Measurements from ENCODE around the gene ADM2. TPM values are rescaled to one million over a fixed set of nuclear protein-coding genes. Genes with fewer than 3 reads are reported as not detected.

The ADM2 gene
- total RNA-seq, 2 donors from 2014 or later, result 0.08 TPM; not detected in 1

- no peak overlapping the region for H3K27ac ChIP-seq
- DNase-seq (ENCODE audit: low spot score), result no peak
- no peaks in the 10 kb centered on the region for H3K9me3 ChIP-seq
- H3K27me3 ChIP-seq, result no peaks in the 10 kb centered on the region
- no peak overlapping the region for H3K4me3 ChIP-seq
- H3K36me3 ChIP-seq, result no peaks in the 10 kb centered on the region
- TF ChIP-seq, protein P1, sequence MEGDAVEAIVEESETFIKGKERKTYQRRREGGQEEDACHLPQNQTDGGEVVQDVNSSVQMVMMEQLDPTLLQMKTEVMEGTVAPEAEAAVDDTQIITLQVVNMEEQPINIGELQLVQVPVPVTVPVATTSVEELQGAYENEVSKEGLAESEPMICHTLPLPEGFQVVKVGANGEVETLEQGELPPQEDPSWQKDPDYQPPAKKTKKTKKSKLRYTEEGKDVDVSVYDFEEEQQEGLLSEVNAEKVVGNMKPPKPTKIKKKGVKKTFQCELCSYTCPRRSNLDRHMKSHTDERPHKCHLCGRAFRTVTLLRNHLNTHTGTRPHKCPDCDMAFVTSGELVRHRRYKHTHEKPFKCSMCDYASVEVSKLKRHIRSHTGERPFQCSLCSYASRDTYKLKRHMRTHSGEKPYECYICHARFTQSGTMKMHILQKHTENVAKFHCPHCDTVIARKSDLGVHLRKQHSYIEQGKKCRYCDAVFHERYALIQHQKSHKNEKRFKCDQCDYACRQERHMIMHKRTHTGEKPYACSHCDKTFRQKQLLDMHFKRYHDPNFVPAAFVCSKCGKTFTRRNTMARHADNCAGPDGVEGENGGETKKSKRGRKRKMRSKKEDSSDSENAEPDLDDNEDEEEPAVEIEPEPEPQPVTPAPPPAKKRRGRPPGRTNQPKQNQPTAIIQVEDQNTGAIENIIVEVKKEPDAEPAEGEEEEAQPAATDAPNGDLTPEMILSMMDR (IDR thresholded peaks at IDR 0.05), result no peak
- peaks cover 0 to 5% of the 10 kb centered on the region in 2 donors for H3K4me1 ChIP-seq
Measured at GRCh38 chr22:50497093-50497492, 15.8 kb downstream of the ADM2 start.

GRCh38 chr22:50498322-50498890 lies 17.1 kb downstream of the ADM2 start:
- DNase-seq (ENCODE audit: low spot score), result peak; percentile 72
- Histone ChIP-seq H3K4me3 (no peak overlapping the region), H3K27me3 (no peaks in the 10 kb centered on the region), H3K27ac (no peak overlapping the region), H3K9me3 (no peaks in the 10 kb centered on the region), H3K36me3 (peaks cover 12% of the 10 kb centered on the region), H3K4me1 (peaks cover 0 to 5% of the 10 kb centered on the region in 2 donors)
- TF ChIP-seq, protein P1 (IDR thresholded peaks at IDR 0.05), result peak; percentile 31 to 65

DNA sequence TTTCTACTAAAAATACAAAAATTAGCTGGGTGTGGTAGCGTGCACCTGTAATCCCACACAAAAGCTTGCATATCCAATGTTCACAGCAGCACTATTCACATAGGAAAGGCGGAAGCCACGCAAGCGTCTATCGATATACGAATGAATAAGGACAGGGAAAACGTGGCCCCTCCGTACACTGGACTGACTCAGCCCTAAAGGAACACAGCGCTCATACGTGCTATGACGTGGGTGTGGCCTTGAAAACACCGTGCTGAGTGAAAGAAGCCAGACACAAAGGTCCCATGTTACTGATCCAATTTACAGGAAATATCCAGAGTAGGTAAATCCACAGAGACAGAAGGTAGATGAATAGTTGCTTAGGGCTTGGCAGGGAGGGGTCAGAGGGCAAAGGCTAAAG lies 19.1 kb downstream of the ADM2 start:
- Histone ChIP-seq H3K27ac (no peak overlapping the region), H3K4me1 (peaks cover 0 to 8% of the 10 kb centered on the region in 2 donors), H3K27me3 (no peaks in the 10 kb centered on the region), H3K36me3 (peaks cover 26% of the 10 kb centered on the region), H3K9me3 (no peaks in the 10 kb centered on the region), H3K4me3 (no peak overlapping the region)
- TF ChIP-seq, protein P1 (IDR thresholded peaks at IDR 0.05), result no peak
- DNase-seq (ENCODE audit: low spot score), result no peak

DNA sequence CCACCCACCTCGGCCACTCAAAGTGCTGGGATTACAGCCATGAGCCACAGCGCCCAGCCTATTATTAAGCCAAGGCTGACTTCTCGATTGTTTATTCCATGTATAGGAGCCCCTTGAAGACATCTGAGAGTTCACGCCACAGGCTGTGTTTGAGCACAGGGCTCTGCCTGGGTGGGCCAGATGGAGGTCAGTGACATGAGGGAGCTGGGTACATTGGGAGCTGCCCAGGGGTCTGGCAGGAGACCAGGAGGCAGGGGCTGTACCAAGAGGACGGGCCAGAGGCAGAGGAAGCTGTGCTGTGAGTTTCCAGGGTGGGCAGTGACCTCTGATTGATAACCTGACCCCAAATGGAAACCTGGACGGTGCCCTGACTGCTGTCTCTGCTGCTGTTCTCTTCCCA lies 20.8 kb downstream of the ADM2 start:
- H3K27ac ChIP-seq, result no peak overlapping the region
- TF ChIP-seq, protein P1 (IDR thresholded peaks at IDR 0.05), result no peak
- no peaks in the 10 kb centered on the region for H3K9me3 ChIP-seq
- no peak overlapping the region for H3K4me3 ChIP-seq
- H3K36me3 ChIP-seq, result peaks cover 32% of the 10 kb centered on the region
- H3K4me1 ChIP-seq, result peaks cover 0 to 24% of the 10 kb centered on the region in 2 donors
- DNase-seq (ENCODE audit: low spot score), result no peak
- H3K27me3 ChIP-seq, result no peaks in the 10 kb centered on the region

GRCh38 chr22:50502628-50503474 lies 21.5 kb downstream of the ADM2 start:
- Histone ChIP-seq H3K9me3 (no peaks in the 10 kb centered on the region), H3K4me1 (peaks cover 0 to 24% of the 10 kb centered on the region in 2 donors), H3K4me3 (no peak overlapping the region), H3K27ac (no peak overlapping the region), H3K27me3 (no peaks in the 10 kb centered on the region), H3K36me3 (peaks cover 32% of the 10 kb centered on the region)
- TF ChIP-seq, protein P1 (IDR thresholded peaks at IDR 0.05), result no peak
- DNase-seq (ENCODE audit: low spot score), result no peak

Measured in right atrium auricular region (tissue), 2 donors.